ENCODE data around the gene ACMSD. TPM values are rescaled to one million over a fixed set of nuclear protein-coding genes. Genes with fewer than 3 reads are reported as not detected.

Gene ACMSD
- total and polyA plus RNA-seq, 3 donors from 2014 or later = 0.25 TPM; not detected in 2

DNA sequence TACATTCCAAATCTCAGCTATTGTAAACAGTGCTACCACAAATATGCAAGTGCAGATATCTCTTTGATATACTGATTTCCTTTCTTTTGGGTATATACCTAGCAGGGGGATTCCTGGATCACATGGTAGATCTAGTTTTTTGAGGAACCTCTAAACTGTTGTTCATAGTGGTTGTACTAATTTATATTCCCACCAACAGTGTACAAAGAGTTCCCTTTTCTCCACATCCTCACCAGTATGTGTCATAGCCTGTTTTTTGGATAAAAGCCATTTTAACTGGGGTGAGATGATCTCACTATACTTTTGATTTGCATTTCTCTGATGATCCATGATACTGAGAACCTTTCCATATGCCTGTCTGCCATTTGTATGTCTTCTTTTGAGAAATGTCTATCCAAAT lies 73.9 kb downstream of the ACMSD start:
- intact Hi-C loops (cut with DNase I; ENCODE audit: low total_unique reads) = no loop called here
- DNase-seq = no peak

DNA sequence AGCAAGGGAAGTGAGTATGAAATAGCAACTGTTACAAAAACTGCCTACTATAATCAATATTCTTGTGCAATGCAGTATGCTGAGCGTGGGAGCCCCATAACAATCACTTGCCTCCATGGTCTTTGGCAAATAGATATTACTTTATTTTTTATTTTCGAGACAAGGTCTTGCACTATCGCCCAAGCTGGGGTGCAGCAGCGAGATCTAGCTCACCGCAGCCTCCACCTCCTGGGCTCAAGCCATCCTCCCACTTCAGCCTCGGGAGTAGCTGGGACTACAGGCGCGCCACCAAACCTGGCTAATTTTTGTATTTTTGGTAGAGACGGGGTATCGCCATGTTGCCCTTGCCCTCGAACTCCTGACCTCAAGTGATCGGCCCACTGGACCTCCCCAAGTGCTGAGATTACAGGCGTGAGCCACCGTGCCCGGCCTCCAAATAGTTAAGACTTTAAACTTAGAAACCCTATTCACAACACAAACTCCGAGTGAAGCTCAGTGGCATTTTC lies 79.0 kb downstream of the ACMSD start:
- TF ChIP-seq POLR2A (IDR thresholded peaks at IDR 0.05) = no peak
- TF ChIP-seq, protein P1, sequence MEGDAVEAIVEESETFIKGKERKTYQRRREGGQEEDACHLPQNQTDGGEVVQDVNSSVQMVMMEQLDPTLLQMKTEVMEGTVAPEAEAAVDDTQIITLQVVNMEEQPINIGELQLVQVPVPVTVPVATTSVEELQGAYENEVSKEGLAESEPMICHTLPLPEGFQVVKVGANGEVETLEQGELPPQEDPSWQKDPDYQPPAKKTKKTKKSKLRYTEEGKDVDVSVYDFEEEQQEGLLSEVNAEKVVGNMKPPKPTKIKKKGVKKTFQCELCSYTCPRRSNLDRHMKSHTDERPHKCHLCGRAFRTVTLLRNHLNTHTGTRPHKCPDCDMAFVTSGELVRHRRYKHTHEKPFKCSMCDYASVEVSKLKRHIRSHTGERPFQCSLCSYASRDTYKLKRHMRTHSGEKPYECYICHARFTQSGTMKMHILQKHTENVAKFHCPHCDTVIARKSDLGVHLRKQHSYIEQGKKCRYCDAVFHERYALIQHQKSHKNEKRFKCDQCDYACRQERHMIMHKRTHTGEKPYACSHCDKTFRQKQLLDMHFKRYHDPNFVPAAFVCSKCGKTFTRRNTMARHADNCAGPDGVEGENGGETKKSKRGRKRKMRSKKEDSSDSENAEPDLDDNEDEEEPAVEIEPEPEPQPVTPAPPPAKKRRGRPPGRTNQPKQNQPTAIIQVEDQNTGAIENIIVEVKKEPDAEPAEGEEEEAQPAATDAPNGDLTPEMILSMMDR (IDR thresholded peaks at IDR 0.05) = no peak
- H3K36me3 ChIP-seq (ENCODE audit: low read depth, missing control alignments) = no peaks in the 10 kb centered on the region
- DNase-seq = peak; percentile 33
- H3K27ac ChIP-seq = peak overlapping the region; percentile 98
- H3K27me3 ChIP-seq = no peaks in the 10 kb centered on the region
- 19% methylated on average over 16 of the region's 16 CpGs for WGBS, 2 donors
- H3K9me3 ChIP-seq = no peaks in the 10 kb centered on the region
- H3K4me3 ChIP-seq = peak overlapping the region; percentile 79 to 97
- intact Hi-C loops (cut with DNase I; ENCODE audit: low total_unique reads) = no loop called here
- peaks cover 22% of the 10 kb centered on the region for H3K4me1 ChIP-seq

More for the DNA sequence above, 73.9 kb downstream of the ACMSD start:
- Histone ChIP-seq H3K9me3 (no peaks in the 10 kb centered on the region), H3K27ac (no peak overlapping the region), H3K4me3 (no peak overlapping the region), H3K4me1 (peaks cover 4% of the 10 kb centered on the region), H3K36me3 (ENCODE audit: low read depth, missing control alignments) (no peaks in the 10 kb centered on the region), H3K27me3 (no peaks in the 10 kb centered on the region)
- TF ChIP-seq, protein P1 (IDR thresholded peaks at IDR 0.05) = no peak
- no peak for TF ChIP-seq POLR2A (IDR thresholded peaks at IDR 0.05)

DNA sequence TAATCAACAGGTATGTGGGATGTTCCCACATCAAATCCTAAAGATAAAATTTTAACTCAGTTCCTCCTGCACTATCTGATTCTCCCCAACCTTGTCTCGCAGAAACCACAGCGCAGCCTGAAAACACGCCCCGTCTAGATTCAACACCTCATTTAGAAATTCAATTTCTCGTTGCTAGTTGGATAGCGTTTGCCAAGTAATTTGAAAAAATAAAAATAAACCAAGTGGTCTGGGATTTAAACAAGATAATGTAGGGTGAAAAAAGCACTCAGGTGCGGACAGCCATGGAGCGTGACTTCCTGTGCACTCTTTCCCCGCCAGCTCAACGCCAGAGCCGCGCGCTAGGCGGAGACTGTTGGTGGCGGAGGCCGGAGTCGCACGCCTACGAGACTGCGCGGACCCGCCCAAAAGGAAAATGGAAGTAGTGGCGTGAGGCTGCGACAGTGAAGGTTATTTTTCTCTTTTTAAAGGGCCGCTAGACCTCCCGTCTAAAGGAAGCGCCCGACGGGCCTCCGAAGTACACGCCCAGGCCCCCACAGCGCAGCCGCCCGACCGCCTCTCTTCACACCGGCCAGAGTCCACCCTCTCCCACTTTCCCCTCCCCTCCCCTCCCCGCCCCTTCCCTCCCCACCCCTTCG lies 79.6 kb downstream of the ACMSD start:
- 0% methylated on average over 36 to 38 of the region's 38 CpGs for WGBS, 2 donors
- Histone ChIP-seq H3K36me3 (ENCODE audit: low read depth, missing control alignments) (no peaks in the 10 kb centered on the region), H3K9me3 (no peaks in the 10 kb centered on the region), H3K27me3 (no peaks in the 10 kb centered on the region), H3K4me3 (peak overlapping the region; percentile 79 to 97), H3K4me1 (peaks cover 28% of the 10 kb centered on the region), H3K27ac (peak overlapping the region; percentile 98)
- TF ChIP-seq, protein P1 (IDR thresholded peaks at IDR 0.05) = peak in 2 of 3 experiments; percentile 21 to 27
- peak; percentile 48 for TF ChIP-seq POLR2A (IDR thresholded peaks at IDR 0.05)
- no peak for DNase-seq
- intact Hi-C loops (cut with DNase I; ENCODE audit: low total_unique reads) = no loop called here

DNA sequence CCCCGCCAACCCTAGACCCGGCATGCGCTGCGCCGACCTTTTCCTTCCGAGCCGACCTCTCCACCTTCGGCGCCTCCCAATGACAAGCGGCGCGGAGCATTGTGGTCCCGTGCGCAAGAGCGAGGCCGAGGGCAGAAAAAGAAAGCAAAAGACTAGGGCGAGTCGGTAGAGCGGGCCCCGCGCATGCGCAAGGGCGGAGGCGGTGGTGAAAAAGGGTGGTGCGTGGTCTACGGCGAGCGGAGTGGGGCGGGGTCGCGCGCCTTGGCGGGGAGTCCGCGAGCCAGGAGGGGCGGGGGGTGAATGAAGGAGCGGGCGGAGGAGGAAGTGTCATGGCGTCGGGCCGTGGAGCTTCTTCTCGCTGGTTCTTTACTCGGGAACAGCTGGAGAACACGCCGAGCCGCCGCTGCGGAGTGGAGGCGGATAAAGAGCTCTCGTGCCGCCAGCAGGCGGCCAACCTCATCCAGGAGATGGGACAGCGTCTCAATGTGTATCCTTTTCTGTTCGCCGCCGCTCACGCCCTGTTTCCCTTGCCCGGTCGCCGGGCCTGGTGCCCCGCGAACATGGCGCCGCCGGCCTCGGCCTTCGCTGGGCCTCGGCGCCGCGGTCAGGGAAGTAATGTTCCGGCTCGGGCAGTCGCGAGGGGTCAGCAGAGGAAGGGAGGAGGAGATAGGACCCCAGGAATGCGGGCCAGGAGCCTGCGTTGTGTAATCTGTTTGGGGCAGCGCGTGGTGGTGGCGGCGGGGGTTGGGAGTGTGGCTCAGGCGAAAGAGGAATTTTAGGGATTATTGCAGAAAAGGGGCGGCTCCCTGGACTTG lies 80.3 kb downstream of the ACMSD start, which contains the start of gene CCNT2:
TSS of gene CCNT2 (plus strand) at position 297 of the 815 bp plus-strand sequence. CDS start at position 330, 33 bp downstream.
- WGBS, 2 donors = 0% methylated on average over 45 to 82 of the region's 83 CpGs
- peaks cover 29% of the 10 kb centered on the region for H3K4me1 ChIP-seq
- peak; percentile 98 for DNase-seq
- peak within 1 kb of the TSS; percentile 79 to 97 for H3K4me3 ChIP-seq
- TF ChIP-seq POLR2A (IDR thresholded peaks at IDR 0.05) = no peak
- TF ChIP-seq, protein P1 (IDR thresholded peaks at IDR 0.05) = no peak
- no peaks in the 10 kb centered on the region for H3K36me3 ChIP-seq (ENCODE audit: low read depth, missing control alignments)
- H3K9me3 ChIP-seq = no peaks in the 10 kb centered on the region
- H3K27me3 ChIP-seq = no peaks in the 10 kb centered on the region
- peak within 1 kb of the TSS; percentile 98 for H3K27ac ChIP-seq
- intact Hi-C loops (cut with DNase I; ENCODE audit: low total_unique reads) = no loop called here

Data from testis (tissue), 3 donors.